ENCODE data around the gene PIMREG. TPM values are rescaled to one million over a fixed set of nuclear protein-coding genes. Genes with fewer than 3 reads are reported as not detected.

Gene PIMREG
- total RNA-seq, 1 experiment from 2014 or later = 41.2 TPM

DNA sequence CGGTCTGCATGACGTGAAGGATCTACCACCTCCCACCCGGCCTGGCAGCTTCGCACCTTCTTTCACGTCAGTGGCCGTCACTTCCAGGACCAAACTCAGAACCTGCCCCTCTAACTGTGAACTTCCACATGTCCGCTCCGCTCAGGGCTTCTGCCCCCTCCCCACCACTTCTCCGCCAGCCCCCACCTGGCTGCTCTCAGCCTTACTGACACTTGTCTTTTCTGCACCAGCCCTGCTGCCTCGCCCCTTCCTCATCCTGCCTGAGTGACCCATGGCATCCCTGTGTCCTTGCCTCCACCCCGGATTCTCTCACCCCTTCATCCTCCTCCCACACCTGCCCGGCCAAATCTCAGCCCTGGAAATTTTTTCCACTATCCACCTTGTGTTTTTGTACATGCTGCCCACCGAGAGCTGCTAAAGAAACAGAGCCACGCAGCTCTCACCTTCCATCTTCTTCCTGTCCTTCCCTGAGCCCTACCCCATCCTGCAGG, 14.2 kb downstream of the PIMREG start:
- ChIA-PET POLR2A (no interaction called here), CTCF (no interaction called here)
- in situ Hi-C loops (cut with HindIII; ENCODE audit: low pct_unique_long_range_greater_than_20kb, low sequenced_read_pairs) = no loop called here

DNA sequence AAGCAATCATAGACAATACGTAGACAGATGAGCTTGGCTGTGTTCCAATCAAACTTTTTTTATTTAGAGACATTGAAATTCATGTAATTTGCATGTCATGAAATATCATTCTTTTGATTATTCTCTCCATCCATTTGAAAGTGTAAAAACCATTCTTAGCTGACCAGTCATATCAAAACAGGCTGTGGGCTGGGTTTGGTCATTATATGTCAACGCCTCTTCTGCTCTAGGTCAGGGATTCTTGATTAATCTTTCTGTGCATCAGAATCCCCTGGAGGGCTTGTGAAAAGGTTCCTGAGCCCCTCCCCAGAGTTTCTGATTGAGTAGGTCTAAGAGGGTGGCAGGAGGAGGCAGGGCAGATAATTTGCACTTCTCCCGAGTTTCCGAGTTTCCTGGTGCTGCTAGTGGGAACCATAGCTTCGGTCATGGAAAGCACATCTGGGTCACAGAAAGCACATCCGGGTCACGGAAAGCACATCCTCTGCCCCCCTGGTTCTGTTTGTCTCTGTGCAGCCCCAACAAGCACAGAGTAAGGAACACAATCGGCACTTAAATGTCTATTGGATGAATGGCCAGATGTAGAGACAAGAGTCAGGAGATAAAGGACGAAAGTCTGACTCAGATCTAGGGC, 16.4 kb downstream of the PIMREG start:
- intact Hi-C loops (cut with micrococcal nuclease; ENCODE audit: unreplicated experiment) (no loop called here), in situ Hi-C loops (cut with HindIII; ENCODE audit: low pct_unique_long_range_greater_than_20kb, low sequenced_read_pairs) (no loop called here)
- Histone ChIP-seq H3K36me3 (ENCODE audit: control insufficient read depth, insufficient read depth, low read length) (no peaks in the 10 kb centered on the region), H3K4me1 (ENCODE audit: control insufficient read depth, insufficient read depth, low read length) (no peaks in the 10 kb centered on the region; the same call in 1 of the 2 replicates), H3K27me3 (ENCODE audit: control insufficient read depth, insufficient read depth, low read length) (no peaks in the 10 kb centered on the region), H3K9me3 (ENCODE audit: control insufficient read depth, insufficient read depth, low read depth, low read length) (no peaks in the 10 kb centered on the region), H3K27ac (ENCODE audit: low read length) (no peak overlapping the region), H3K4me3 (ENCODE audit: low read depth in 2 of 2, low read length in 2 of 2) (no peak overlapping the region)
- ChIA-PET POLR2A (no interaction called here), CTCF (no interaction called here)
- no peak for ATAC-seq
- no TSS peak for BruUV-seq (replicated peaks)
- no peak for TF ChIP-seq TCF7L2 (IDR thresholded peaks at IDR 0.05; ENCODE audit: low read depth, low read length)
- TF ChIP-seq, protein P1, sequence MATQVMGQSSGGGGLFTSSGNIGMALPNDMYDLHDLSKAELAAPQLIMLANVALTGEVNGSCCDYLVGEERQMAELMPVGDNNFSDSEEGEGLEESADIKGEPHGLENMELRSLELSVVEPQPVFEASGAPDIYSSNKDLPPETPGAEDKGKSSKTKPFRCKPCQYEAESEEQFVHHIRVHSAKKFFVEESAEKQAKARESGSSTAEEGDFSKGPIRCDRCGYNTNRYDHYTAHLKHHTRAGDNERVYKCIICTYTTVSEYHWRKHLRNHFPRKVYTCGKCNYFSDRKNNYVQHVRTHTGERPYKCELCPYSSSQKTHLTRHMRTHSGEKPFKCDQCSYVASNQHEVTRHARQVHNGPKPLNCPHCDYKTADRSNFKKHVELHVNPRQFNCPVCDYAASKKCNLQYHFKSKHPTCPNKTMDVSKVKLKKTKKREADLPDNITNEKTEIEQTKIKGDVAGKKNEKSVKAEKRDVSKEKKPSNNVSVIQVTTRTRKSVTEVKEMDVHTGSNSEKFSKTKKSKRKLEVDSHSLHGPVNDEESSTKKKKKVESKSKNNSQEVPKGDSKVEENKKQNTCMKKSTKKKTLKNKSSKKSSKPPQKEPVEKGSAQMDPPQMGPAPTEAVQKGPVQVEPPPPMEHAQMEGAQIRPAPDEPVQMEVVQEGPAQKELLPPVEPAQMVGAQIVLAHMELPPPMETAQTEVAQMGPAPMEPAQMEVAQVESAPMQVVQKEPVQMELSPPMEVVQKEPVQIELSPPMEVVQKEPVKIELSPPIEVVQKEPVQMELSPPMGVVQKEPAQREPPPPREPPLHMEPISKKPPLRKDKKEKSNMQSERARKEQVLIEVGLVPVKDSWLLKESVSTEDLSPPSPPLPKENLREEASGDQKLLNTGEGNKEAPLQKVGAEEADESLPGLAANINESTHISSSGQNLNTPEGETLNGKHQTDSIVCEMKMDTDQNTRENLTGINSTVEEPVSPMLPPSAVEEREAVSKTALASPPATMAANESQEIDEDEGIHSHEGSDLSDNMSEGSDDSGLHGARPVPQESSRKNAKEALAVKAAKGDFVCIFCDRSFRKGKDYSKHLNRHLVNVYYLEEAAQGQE (IDR thresholded peaks at IDR 0.05; ENCODE audit: insufficient read depth in 1 of 2, low read depth in 2 of 2, low read length in 1 of 2) = no peak
- no peak for TF ChIP-seq POLR2AphosphoS5 (IDR thresholded peaks at IDR 0.05; ENCODE audit: low read depth, low read length)
- TF ChIP-seq CTCF (IDR thresholded peaks at IDR 0.05) = no peak
- TF ChIP-seq SIN3A (IDR thresholded peaks at IDR 0.05; ENCODE audit: borderline replicate concordance, insufficient read depth, low read depth, low read length) = no peak
- DNase-seq (ENCODE audit: low read depth, low spot score) = no peak

More for the DNA sequence above, 14.2 kb downstream of the PIMREG start:
- H3K9me3 ChIP-seq (ENCODE audit: control insufficient read depth, insufficient read depth, low read depth, low read length) = no peaks in the 10 kb centered on the region
- no TSS peak for BruUV-seq (replicated peaks)
- ATAC-seq (no peak), DNase-seq (ENCODE audit: low read depth, low spot score) (no peak)
- H3K27ac ChIP-seq (ENCODE audit: low read length) = no peak overlapping the region
- H3K4me1 ChIP-seq (ENCODE audit: control insufficient read depth, insufficient read depth, low read length) = no peaks in the 10 kb centered on the region; the same call in 1 of the 2 replicates
- H3K4me3 ChIP-seq (ENCODE audit: low read depth in 2 of 2, low read length in 2 of 2) = no peak overlapping the region
- intact Hi-C loops (cut with micrococcal nuclease; ENCODE audit: unreplicated experiment) = no loop called here
- H3K27me3 ChIP-seq (ENCODE audit: control insufficient read depth, insufficient read depth, low read length) = no peaks in the 10 kb centered on the region
- TF ChIP-seq SIN3A (IDR thresholded peaks at IDR 0.05; ENCODE audit: borderline replicate concordance, insufficient read depth, low read depth, low read length) (no peak), TCF7L2 (IDR thresholded peaks at IDR 0.05; ENCODE audit: low read depth, low read length) (no peak), POLR2AphosphoS5 (IDR thresholded peaks at IDR 0.05; ENCODE audit: low read depth, low read length) (no peak), CTCF (IDR thresholded peaks at IDR 0.05) (no peak)
- TF ChIP-seq, protein P1 (IDR thresholded peaks at IDR 0.05; ENCODE audit: insufficient read depth in 1 of 2, low read depth in 2 of 2, low read length in 1 of 2) = no peak
- H3K36me3 ChIP-seq (ENCODE audit: control insufficient read depth, insufficient read depth, low read length) = no peaks in the 10 kb centered on the region
